H1 (cell line): ENCODE measurements around the gene FASLG. TPM values are rescaled to one million over a fixed set of nuclear protein-coding genes. Genes with fewer than 3 reads are reported as not detected.

Experiments
- CTCF ChIA-PET: fragments of 300-600 bp; sonication (Branson Sonifier 250); formaldehyde crosslinking; loops from one replicate; lab custom pipeline; 2021; ENCODE audit not compliant: partially characterized antibody; lab: Charles Lee
- POLR2A ChIA-PET: fragments of 300-600 bp; sonication (Branson Sonifier 250); formaldehyde crosslinking; loops from one replicate; lab custom pipeline; 2021; ENCODE audit warnings: inconsistent platforms; ENCODE audit not compliant: partially characterized antibody; lab: Charles Lee
- DNase-seq, 2 experiments: peaks; one replicate each; pipeline versions ENCODE4 v3.0.0 to v3.0.0-alpha.2; 2010 to 2022; ENCODE audit warnings: low spot score in 2 of 2, low read depth in 1 of 2, mixed read lengths in 1 of 2
- FAIRE-seq: peaks from 2 replicates; lab custom pipeline; 2011; peaks lifted over from hg19 to GRCh38; lab: Jason Lieb, UNC
- H2AFZ ChIP-seq: 2 replicates; pipeline ENCODE4 v1.8.1; 2012; ENCODE audit warnings: low read length, inconsistent platforms
- H2AK5ac ChIP-seq: 2 replicates; pipeline ENCODE4 v1.6.1; 2013; ENCODE audit warnings: low read depth, low read length
- H2BK120ac ChIP-seq: replicated peaks from 2 replicates; pipeline ENCODE3; 2013; ENCODE audit warnings: low read depth, low read length, inconsistent platforms
- H2BK12ac ChIP-seq: 2 replicates; pipeline ENCODE4 v1.6.1; 2013; ENCODE audit warnings: low read depth, low read length
- H2BK15ac ChIP-seq: 2 replicates; pipeline ENCODE4 v1.6.1; 2013; ENCODE audit warnings: low read length
- H2BK20ac ChIP-seq: 2 replicates; pipeline ENCODE4 v1.6.1; 2013; ENCODE audit warnings: low read length
- H2BK5ac ChIP-seq: 2 replicates; pipeline ENCODE4 v1.6.1; 2013; ENCODE audit warnings: low read depth, low read length
- H3K14ac ChIP-seq: 2 replicates; pipeline ENCODE4 v1.6.1; 2013; ENCODE audit warnings: inconsistent platforms; ENCODE audit not compliant: insufficient read length
- H3K18ac ChIP-seq: 2 replicates; pipeline ENCODE4 v1.6.1; 2013; ENCODE audit warnings: low read length; ENCODE audit errors: extremely low read depth
- H3K23ac ChIP-seq: 2 replicates; pipeline ENCODE4 v1.6.1; 2013; ENCODE audit warnings: inconsistent platforms; ENCODE audit not compliant: insufficient read length
- H3K23me2 ChIP-seq: 2 replicates; pipeline ENCODE4 v1.6.1; 2013; ENCODE audit warnings: low read depth, low read length
- H3K27ac ChIP-seq: 2 replicates; pipeline ENCODE4 v1.6.1; 2011; ENCODE audit warnings: low read depth, low read length, inconsistent platforms
- H3K27me3 ChIP-seq, 4 experiments: replicated peaks in 1 of 4; 1 replicate in 1 of 4; 2 replicates in 3 of 4; pipeline versions ENCODE4 v1.6.1 to v1.8.1; 2011 to 2013; ENCODE audit warnings: low read length in 3 of 4, mild to moderate bottlenecking in 3 of 4, inconsistent platforms in 2 of 4, mixed read lengths in 2 of 4, moderate library complexity in 1 of 4; ENCODE audit not compliant: control insufficient read depth in 3 of 4, insufficient read depth in 3 of 4; ENCODE audit errors: extremely low read depth in 1 of 4
- H3K36me3 ChIP-seq, 4 experiments: 2 replicates each; pipeline versions ENCODE4 v1.6.1 to v1.8.1; 2011 to 2013; ENCODE audit warnings: mild to moderate bottlenecking in 4 of 4, low read length in 3 of 4, moderate library complexity in 2 of 4, control low read depth in 1 of 4, inconsistent platforms in 1 of 4; ENCODE audit not compliant: insufficient read depth in 4 of 4, control insufficient read depth in 2 of 4
- H3K4ac ChIP-seq: replicated peaks from 2 replicates; pipeline ENCODE3; 2013; ENCODE audit warnings: low read length, low read depth, mixed read lengths, inconsistent platforms; ENCODE audit not compliant: insufficient read length
- H3K4me1 ChIP-seq, 4 experiments: replicated peaks in 1 of 4; 1 replicate in 1 of 4; 2 replicates in 3 of 4; pipeline versions ENCODE4 v1.6.1 to v1.8.1; 2011 to 2013; ENCODE audit warnings: low read length in 3 of 4, inconsistent platforms in 2 of 4, mixed read lengths in 1 of 4; ENCODE audit not compliant: insufficient read depth in 4 of 4, control insufficient read depth in 3 of 4
- H3K4me2 ChIP-seq, 2 experiments: 2 replicates each; pipeline versions ENCODE4 v1.6.1 to v1.8.1; 2011 to 2013; ENCODE audit warnings: low read depth in 2 of 2, low read length in 2 of 2, control low read depth in 1 of 2, inconsistent platforms in 1 of 2, mild to moderate bottlenecking in 1 of 2; ENCODE audit not compliant: insufficient read depth in 1 of 2
- H3K4me3 ChIP-seq, 4 experiments: fragments of 200-600, 300-600 bp in 1 of 4; sonication (generic), shearing (Covaris generic), sonication (Bioruptor Twin) in 1 of 4; 2 replicates each; pipeline versions ENCODE4 v1.5.1 to v1.8.1; 2011 to 2016; ENCODE audit warnings: low read length in 4 of 4, low read depth in 3 of 4, control low read depth in 2 of 4, inconsistent platforms in 2 of 4, mild to moderate bottlenecking in 2 of 4, mixed read lengths in 1 of 4, moderate library complexity in 1 of 4; ENCODE audit not compliant: insufficient read depth in 2 of 4; ENCODE audit errors: extremely low read depth in 1 of 4
- H3K56ac ChIP-seq: replicated peaks from 2 replicates; pipeline ENCODE3; 2013; ENCODE audit warnings: low read depth, mild to moderate bottlenecking, mixed read lengths, low read length, inconsistent platforms; ENCODE audit not compliant: insufficient read length
- H3K79me1 ChIP-seq: 2 replicates; pipeline ENCODE4 v1.6.1; 2013; ENCODE audit warnings: low read depth, low read length, control low read depth
- H3K79me2 ChIP-seq, 2 experiments: 2 replicates each; pipeline versions ENCODE4 v1.6.1 to v1.8.1; 2012 to 2013; ENCODE audit warnings: low read length in 2 of 2, mild to moderate bottlenecking in 2 of 2, inconsistent platforms in 1 of 2; ENCODE audit not compliant: insufficient read depth in 2 of 2, control insufficient read depth in 1 of 2
- H3K9ac ChIP-seq, 4 experiments: replicated peaks in 1 of 4; 1 replicate in 1 of 4; 2 replicates in 3 of 4; pipeline versions ENCODE4 v1.6.1 to v1.8.1; 2011 to 2013; ENCODE audit warnings: low read depth in 3 of 4, low read length in 3 of 4, control low read depth in 2 of 4, mild to moderate bottlenecking in 2 of 4, moderate library complexity in 2 of 4, inconsistent platforms in 1 of 4; ENCODE audit errors: extremely low read depth in 1 of 4
- H3K9me3 ChIP-seq, 2 experiments: 2 replicates each; pipeline versions ENCODE4 v1.6.1 to v1.8.1; 2012 to 2013; ENCODE audit warnings: mild to moderate bottlenecking in 2 of 2, moderate library complexity in 2 of 2, control low read depth in 1 of 2, inconsistent platforms in 1 of 2, low read depth in 1 of 2, low read length in 1 of 2, mixed read lengths in 1 of 2; ENCODE audit not compliant: insufficient read depth in 2 of 2
- H4K20me1 ChIP-seq, 2 experiments: replicated peaks in 1 of 2; 2 replicates each; pipeline versions ENCODE3 to v1.8.1; 2011 to 2013; ENCODE audit warnings: inconsistent platforms in 2 of 2, low read length in 2 of 2, mild to moderate bottlenecking in 1 of 2; ENCODE audit not compliant: insufficient read depth in 2 of 2, control insufficient read depth in 1 of 2
- H4K5ac ChIP-seq: 2 replicates; pipeline ENCODE4 v1.6.1; 2013; ENCODE audit warnings: low read length, low read depth, mixed read lengths, inconsistent platforms; ENCODE audit not compliant: insufficient read length
- H4K8ac ChIP-seq: 2 replicates; pipeline ENCODE4 v1.8.0; 2013; ENCODE audit warnings: mild to moderate bottlenecking, moderate library complexity, low read length, inconsistent platforms; ENCODE audit not compliant: insufficient read depth; ENCODE audit errors: extremely low read depth
- H4K91ac ChIP-seq: replicated peaks from 2 replicates; pipeline ENCODE3; 2013; ENCODE audit warnings: low read length, mixed read lengths, inconsistent platforms; ENCODE audit not compliant: insufficient read length
- EGR1 ChIP-seq: IDR thresholded peaks from 2 replicates; pipeline ENCODE4 v1.6.1; 2011; ENCODE audit warnings: low read depth, low read length, borderline replicate concordance
- EP300 ChIP-seq, 2 experiments: IDR thresholded peaks; 1 replicate in 1 of 2; 2 replicates in 1 of 2; pipeline ENCODE4 v1.6.1; 2011 to 2012; ENCODE audit warnings: low read depth in 2 of 2, low read length in 2 of 2, mild to moderate bottlenecking in 2 of 2, borderline replicate concordance in 1 of 2, inconsistent platforms in 1 of 2, moderate library complexity in 1 of 2
- RBBP5 ChIP-seq: IDR thresholded peaks from 2 replicates; pipeline ENCODE4 v1.7.1; 2012; ENCODE audit warnings: low read depth, mild to moderate bottlenecking, inconsistent platforms, low read length, moderate library complexity, borderline replicate concordance
- WGBS, 2 experiments: shearing (Covaris generic) in 1 of 2; methylation state at CpG; one replicate each; pipeline versions ENCODE4 v1.1.6 to v1.1.7; 2013 to 2015; ENCODE audit warnings: low lambda C conversion rate in 2 of 2, mixed read lengths in 2 of 2, inconsistent platforms in 1 of 2, low coverage in 1 of 2, missing lambda C conversion rate in 1 of 2; ENCODE audit not compliant: insufficient replicate concordance in 2 of 2, insufficient coverage in 1 of 2, insufficient read length in 1 of 2; ENCODE audit errors: extremely low coverage in 1 of 2, missing lambda C conversion rate in 1 of 2; 5-methylcytosine and 5-hydroxymethylcytosine counted together
- polyA plus RNA-seq, 7 experiments: library from polyadenylated mRNA; depleted of rRNA in 3 of 7; stranded (reverse) in 5 of 7; unstranded in 2 of 7; fragments of >200 nt in 5 of 7; fragments of 200-250 nt in 2 of 7; gene quantifications; 1 replicate in 5 of 7; 2 replicates in 1 of 7; 4 replicates in 1 of 7; pipeline versions ENCODE4 v1.2.1 to v1.2.3, GENCODE V29; 2011 to 2013; ENCODE audit warnings: missing spikeins in 2 of 7, mixed read lengths in 2 of 7
- total RNA-seq: library from RNA; stranded (reverse); fragmentation: NEBNext Ultra II Directional; extraction: Animal tissue kit (Norgen Biotek cat#: 25700); gene quantifications from 2 replicates; pipeline ENCODE4 v1.2.1, GENCODE V29; 2021

FASLG gene
- total and polyA plus RNA-seq, 2 of the 8 experiments (the other 6 are each of a cell fraction or from before 2014, with no cell fraction given): not detected

DNA sequence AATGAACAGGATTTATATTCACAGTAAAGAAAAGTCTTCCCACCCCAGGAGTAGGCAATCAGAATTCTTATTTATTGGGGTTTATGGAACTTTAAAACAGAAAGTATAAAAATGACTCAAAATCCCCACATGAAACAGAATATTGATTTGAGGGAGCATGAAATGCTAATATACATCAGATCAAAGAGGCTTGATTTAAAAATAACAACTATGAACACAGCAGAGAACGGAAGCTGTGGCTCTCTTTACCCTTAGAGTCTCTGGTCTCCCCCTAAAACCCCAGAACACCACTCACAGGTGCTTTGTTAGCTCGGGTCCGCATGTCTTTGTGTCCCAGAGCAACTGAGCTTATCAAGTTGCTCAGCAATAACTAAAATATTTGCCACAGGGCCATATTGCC lies 31.2 kb upstream of the FASLG start:
- no peaks in the 10 kb centered on the region for H3K23me2 ChIP-seq
- H3K27ac ChIP-seq: no peak overlapping the region
- no peaks in the 10 kb centered on the region for H3K79me1 ChIP-seq
- H3K23ac ChIP-seq: no peak overlapping the region
- no peaks in the 10 kb centered on the region for H3K36me3 ChIP-seq
- H4K5ac ChIP-seq: no peak overlapping the region
- H2BK20ac ChIP-seq: no peak overlapping the region
- TF ChIP-seq EGR1 (no peak), RBBP5 (no peak), EP300 (IDR thresholded peaks at IDR 0.05; ENCODE audit: borderline replicate concordance in 1 of 2, low read depth in 2 of 2, low read length in 2 of 2) (no peak)
- no peaks in the 10 kb centered on the region for H3K4me1 ChIP-seq
- H3K9me3 ChIP-seq: peaks cover 4 to 7% of the 10 kb centered on the region in 2 experiments; a peak in 1 of 4 replicates
- DNase-seq (no peak), FAIRE-seq (no peak)
- H3K4me2 ChIP-seq: no peak overlapping the region
- H2BK15ac ChIP-seq: no peak overlapping the region
- H3K4ac ChIP-seq: no peak overlapping the region
- no peak overlapping the region for H4K8ac ChIP-seq
- no peaks in the 10 kb centered on the region for H4K20me1 ChIP-seq
- no peak overlapping the region for H2AK5ac ChIP-seq
- H3K4me3 ChIP-seq: no peak overlapping the region
- POLR2A ChIA-PET: no interaction called here
- H4K91ac ChIP-seq: no peak overlapping the region
- no peak overlapping the region for H2BK12ac ChIP-seq
- no peak overlapping the region for H3K18ac ChIP-seq
- no peak overlapping the region for H3K56ac ChIP-seq
- 94% methylated on average over 3 of the region's 3 CpGs; no CpG with 5 or more reads in 1 of the 2 experiments for WGBS, 2 experiments
- H3K27me3 ChIP-seq: no peaks in the 10 kb centered on the region
- H3K14ac ChIP-seq: no peak overlapping the region
- H2BK120ac ChIP-seq: no peak overlapping the region
- no peaks in the 10 kb centered on the region for H3K79me2 ChIP-seq
- CTCF ChIA-PET: interaction anchor here (0.9 kb wide), 1 partner anchor 198 kb away, joined by 3 read pairs; no protein-coding TSS in a partner anchor
- H3K9ac ChIP-seq: no peak overlapping the region
- no peak overlapping the region for H2AFZ ChIP-seq
- no peak overlapping the region for H2BK5ac ChIP-seq
